Sigmoid colon (tissue), 7 donors: ENCODE results near the gene CCR7. TPM values are rescaled to one million over a fixed set of nuclear protein-coding genes. Genes with fewer than 3 reads are reported as not detected.

ENCODE experiments used
- DNase-seq: peaks from one replicate; pipeline ENCODE4 v3.0.0-alpha.2; 2019
- H3K27ac ChIP-seq, 4 donors: fragments of 200-600 bp; sonication (generic); one replicate each; pipeline ENCODE4 v1.5.1; 2016 to 2019; ENCODE audit warnings: mild to moderate bottlenecking in 1 of 4
- H3K27me3 ChIP-seq, 3 donors: fragments of 200-600 bp; sonication (generic); one replicate each; pipeline ENCODE4 v1.5.1; 2019; ENCODE audit warnings: mild to moderate bottlenecking in 1 of 3
- H3K36me3 ChIP-seq, 4 donors: fragments of 200-600 bp; sonication (generic); one replicate each; pipeline ENCODE4 v1.5.1; 2016 to 2019
- H3K4me1 ChIP-seq, 4 donors: fragments of 200-600 bp; sonication (generic); one replicate each; pipeline ENCODE4 v1.5.1; 2017 to 2019
- H3K4me3 ChIP-seq, 4 donors: fragments of 200-600 bp; sonication (generic); one replicate each; pipeline ENCODE4 v1.5.1; 2017 to 2019; ENCODE audit warnings: mild to moderate bottlenecking in 2 of 4, moderate library complexity in 1 of 4
- H3K9me3 ChIP-seq, 4 donors: fragments of 200-600 bp in 3 of 4; sonication (generic) in 3 of 4; one replicate each; pipeline versions ENCODE4 v1.5.1 to v1.6.1; 2013 to 2019
- EP300 ChIP-seq, 4 donors: sonication (generic); formaldehyde crosslinking; IDR thresholded peaks; one replicate each; pipeline ENCODE4 v1.6.1; 2017; ENCODE audit warnings: antibody characterized with exemption in 4 of 4
- POLR2A ChIP-seq, 2 donors: fragments of 450-650 bp; IDR thresholded peaks; one replicate each; pipeline ENCODE4 v1.6.1; 2016; ENCODE audit warnings: antibody characterized with exemption in 2 of 2, mild to moderate bottlenecking in 2 of 2, moderate library complexity in 2 of 2
- POLR2AphosphoS5 ChIP-seq, 4 donors: sonication (generic); formaldehyde crosslinking; IDR thresholded peaks; one replicate each; pipeline ENCODE4 v1.6.1; 2017; ENCODE audit warnings: antibody characterized with exemption in 4 of 4
- WGBS, 2 donors: extraction: QIAGEN DNeasy Blood & Tissue Kit; methylation state at CpG; one replicate each; pipeline ENCODE4 v1.1.7; 2013; 5-methylcytosine and 5-hydroxymethylcytosine counted together
- intact Hi-C: fragments of 100-400 bp; cut with DNase I; formaldehyde crosslinking; loops from one replicate; pipeline ENCODE4 v1.15.1; 2023
- polyA plus RNA-seq, 3 donors: library from polyadenylated mRNA; stranded (reverse); fragments of 200-250 nt; gene quantifications; one replicate each; pipeline ENCODE4 v1.2.3, GENCODE V29; 2013
- total RNA-seq, 4 donors: library from RNA; depleted of rRNA; stranded (reverse); fragments of >200 nt; gene quantifications; one replicate each; pipeline ENCODE4 v1.1.0, GENCODE V29; 2016
- TF ChIP-seq, protein P1 (sequence below), 4 experiments: fragments of 450-650 bp in 3 of 4; fragments of 200-600 bp in 1 of 4; IDR thresholded peaks; one replicate each; pipeline ENCODE4 v1.5.1; 2016 to 2019; ENCODE audit warnings: antibody characterized with exemption in 4 of 4, mild to moderate bottlenecking in 3 of 4, moderate library complexity in 2 of 4
- donor health status: healthy with polysubstance abuse.
- donor health status: Bipolar disorder and iron deficiency.
- donor health status: healthy.

Gene CCR7
- total and polyA plus RNA-seq, 7 donors = 73.5 TPM; not detected in 6

DNA sequence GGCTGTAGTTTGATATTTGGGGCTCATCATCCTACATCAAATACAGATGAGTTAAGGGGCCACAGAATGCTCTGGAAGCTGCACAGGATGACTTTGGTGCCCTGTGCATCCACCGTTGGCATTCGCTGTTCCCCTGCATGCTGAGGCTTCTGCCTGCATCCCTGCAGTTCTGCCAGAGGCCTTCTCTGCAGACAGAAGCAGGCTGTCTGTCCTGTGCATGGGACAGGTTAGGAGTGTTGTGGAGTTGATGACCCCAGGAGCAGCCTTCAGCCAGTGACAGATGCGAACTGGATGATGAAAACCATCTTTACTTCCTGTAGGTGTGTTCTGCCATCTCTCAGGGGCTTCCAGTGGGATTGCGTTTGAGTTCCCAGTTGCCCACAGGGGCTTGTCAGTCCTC, 50.3 kb downstream of the CCR7 start:
- no peaks in the 10 kb centered on the region for H3K27me3 ChIP-seq
- H3K9me3 ChIP-seq = no peaks in the 10 kb centered on the region
- no peak overlapping the region for H3K27ac ChIP-seq
- TF ChIP-seq, protein P1, sequence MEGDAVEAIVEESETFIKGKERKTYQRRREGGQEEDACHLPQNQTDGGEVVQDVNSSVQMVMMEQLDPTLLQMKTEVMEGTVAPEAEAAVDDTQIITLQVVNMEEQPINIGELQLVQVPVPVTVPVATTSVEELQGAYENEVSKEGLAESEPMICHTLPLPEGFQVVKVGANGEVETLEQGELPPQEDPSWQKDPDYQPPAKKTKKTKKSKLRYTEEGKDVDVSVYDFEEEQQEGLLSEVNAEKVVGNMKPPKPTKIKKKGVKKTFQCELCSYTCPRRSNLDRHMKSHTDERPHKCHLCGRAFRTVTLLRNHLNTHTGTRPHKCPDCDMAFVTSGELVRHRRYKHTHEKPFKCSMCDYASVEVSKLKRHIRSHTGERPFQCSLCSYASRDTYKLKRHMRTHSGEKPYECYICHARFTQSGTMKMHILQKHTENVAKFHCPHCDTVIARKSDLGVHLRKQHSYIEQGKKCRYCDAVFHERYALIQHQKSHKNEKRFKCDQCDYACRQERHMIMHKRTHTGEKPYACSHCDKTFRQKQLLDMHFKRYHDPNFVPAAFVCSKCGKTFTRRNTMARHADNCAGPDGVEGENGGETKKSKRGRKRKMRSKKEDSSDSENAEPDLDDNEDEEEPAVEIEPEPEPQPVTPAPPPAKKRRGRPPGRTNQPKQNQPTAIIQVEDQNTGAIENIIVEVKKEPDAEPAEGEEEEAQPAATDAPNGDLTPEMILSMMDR (IDR thresholded peaks at IDR 0.05) = no peak
- TF ChIP-seq POLR2A (IDR thresholded peaks at IDR 0.05) (no peak), EP300 (IDR thresholded peaks at IDR 0.05) (no peak), POLR2AphosphoS5 (IDR thresholded peaks at IDR 0.05) (no peak)
- peaks cover 0 to 25% (median 21%) of the 10 kb centered on the region in 4 donors for H3K4me1 ChIP-seq
- H3K36me3 ChIP-seq = no peaks in the 10 kb centered on the region
- WGBS, 2 donors = 86 to 92% methylated on average over 4 of the region's 4 CpGs
- intact Hi-C loops = no loop called here
- no peak overlapping the region for H3K4me3 ChIP-seq
- DNase-seq = peak; percentile 35

DNA sequence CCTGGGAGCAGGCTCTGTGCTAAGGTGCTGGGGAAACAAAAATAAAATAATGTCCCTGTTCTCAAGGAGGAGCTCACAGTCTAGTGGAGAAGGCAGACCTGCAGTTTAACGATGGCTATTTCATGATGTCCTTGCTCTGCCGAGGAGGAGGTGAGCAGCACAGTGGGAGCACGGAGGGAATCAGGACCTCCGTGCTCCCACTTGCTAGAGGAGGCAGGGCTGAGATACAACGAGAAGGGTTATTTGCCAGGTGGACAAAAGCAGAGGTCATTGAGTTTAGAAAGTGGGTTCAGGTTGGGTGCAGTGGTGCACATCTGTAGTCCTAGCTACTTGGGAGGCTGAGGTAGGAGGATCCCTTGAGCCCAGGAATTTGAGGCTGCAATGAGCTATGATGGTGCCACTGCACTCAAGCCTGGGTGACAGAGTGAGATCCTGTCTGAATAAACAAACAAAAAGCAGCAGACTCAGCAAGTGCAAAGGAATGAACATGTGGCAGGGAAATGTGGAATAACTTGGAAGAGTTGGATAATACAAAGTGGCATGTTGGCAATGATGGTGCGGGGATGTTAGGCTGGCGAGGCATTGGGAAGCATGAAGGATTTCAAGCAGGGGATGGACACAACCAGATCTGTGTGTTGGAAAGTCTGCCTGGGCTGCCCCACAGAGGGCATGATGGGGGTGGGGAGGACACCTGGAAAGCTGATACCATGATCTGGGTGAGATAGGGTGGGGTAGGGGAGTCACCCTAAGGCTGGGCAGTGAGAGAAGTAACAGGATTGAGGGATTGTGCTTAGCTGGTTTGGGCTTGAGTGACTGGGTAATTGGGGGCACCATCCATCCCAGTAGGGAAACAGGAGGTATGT, 51.0 kb downstream of the CCR7 start:
- TF ChIP-seq POLR2A (IDR thresholded peaks at IDR 0.05) = no peak
- TF ChIP-seq, protein P1 (IDR thresholded peaks at IDR 0.05) = no peak
- no peak for TF ChIP-seq EP300 (IDR thresholded peaks at IDR 0.05)
- TF ChIP-seq POLR2AphosphoS5 (IDR thresholded peaks at IDR 0.05) = no peak
- H3K27ac ChIP-seq = no peak overlapping the region
- H3K27me3 ChIP-seq = no peaks in the 10 kb centered on the region
- no peaks in the 10 kb centered on the region for H3K36me3 ChIP-seq
- no peaks in the 10 kb centered on the region for H3K9me3 ChIP-seq
- intact Hi-C loops = no loop called here
- peak; percentile 33 for DNase-seq
- no peak overlapping the region for H3K4me3 ChIP-seq
- 93 to 94% methylated on average over 7 of the region's 7 CpGs for WGBS, 2 donors
- H3K4me1 ChIP-seq = peaks cover 0 to 29% (median 21%) of the 10 kb centered on the region in 4 donors

DNA sequence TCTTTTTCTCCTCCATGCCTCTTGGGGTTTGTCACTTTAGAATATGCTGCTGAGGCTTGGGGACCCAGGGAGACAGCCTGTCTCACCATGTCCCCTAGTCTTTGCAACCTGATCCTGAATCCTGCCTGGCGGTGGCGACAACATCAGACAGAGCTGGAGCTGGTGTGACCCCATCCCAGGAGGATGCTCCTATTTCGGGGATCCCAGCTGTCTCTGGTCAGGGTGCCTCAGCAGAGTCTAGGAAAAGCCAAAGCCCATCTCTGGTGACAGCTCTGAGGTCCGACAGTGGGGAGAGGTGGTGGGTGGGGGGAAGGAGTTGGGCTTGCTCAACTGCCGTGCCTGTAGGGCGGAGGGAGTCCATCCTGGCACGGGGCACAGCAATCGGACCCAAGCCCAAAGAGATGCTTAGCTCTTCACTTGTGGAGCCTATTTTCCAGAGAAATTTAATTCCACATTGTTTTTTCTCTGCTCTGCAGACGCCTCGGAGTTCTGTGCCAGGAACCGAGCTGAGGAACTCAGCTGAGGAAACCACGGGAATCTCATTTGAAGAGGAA, 53.5 kb downstream of the CCR7 start:
- Histone ChIP-seq H3K27me3 (no peaks in the 10 kb centered on the region), H3K4me3 (no peak overlapping the region), H3K27ac (peak overlapping the region in 3 of 4 donors; percentile 12 to 70 (median 27)), H3K4me1 (peaks cover 0 to 29% (median 21%) of the 10 kb centered on the region in 4 donors), H3K9me3 (no peaks in the 10 kb centered on the region), H3K36me3 (no peaks in the 10 kb centered on the region)
- peak; percentile 42 for DNase-seq
- TF ChIP-seq POLR2AphosphoS5 (IDR thresholded peaks at IDR 0.05) (no peak), POLR2A (IDR thresholded peaks at IDR 0.05) (no peak), EP300 (IDR thresholded peaks at IDR 0.05) (no peak)
- TF ChIP-seq, protein P1 (IDR thresholded peaks at IDR 0.05) = no peak
- 82 to 89% methylated on average over 12 of the region's 12 CpGs for WGBS, 2 donors
- intact Hi-C loops = no loop called here

DNA sequence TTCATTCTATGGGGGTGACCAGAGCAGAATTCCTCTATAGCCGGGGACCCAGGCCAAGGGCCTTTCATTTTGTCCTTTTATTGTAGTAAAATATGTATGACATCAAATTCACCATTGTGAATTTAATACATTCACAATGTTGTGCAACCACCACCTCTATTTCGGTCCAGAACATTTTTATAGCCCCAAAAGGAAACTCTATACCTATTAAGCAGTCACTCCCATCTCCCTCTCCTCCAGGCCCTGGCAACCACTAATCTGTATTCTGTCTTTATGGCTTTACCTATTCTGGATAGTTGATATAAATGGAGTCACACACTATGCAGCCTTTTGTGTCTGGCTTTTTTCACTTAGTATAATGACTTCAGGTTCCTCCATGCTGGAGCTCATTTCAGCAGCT, 54.1 kb downstream of the CCR7 start:
- WGBS, 2 donors = 60 to 78% methylated on average over 2 of the region's 2 CpGs
- Histone ChIP-seq H3K36me3 (no peaks in the 10 kb centered on the region), H3K9me3 (no peaks in the 10 kb centered on the region), H3K27ac (peak overlapping the region in 3 of 4 donors; percentile 12 to 70 (median 27)), H3K4me3 (no peak overlapping the region), H3K4me1 (peaks cover 0 to 29% (median 21%) of the 10 kb centered on the region in 4 donors), H3K27me3 (no peaks in the 10 kb centered on the region)
- intact Hi-C loops = no loop called here
- TF ChIP-seq EP300 (IDR thresholded peaks at IDR 0.05) (no peak), POLR2A (IDR thresholded peaks at IDR 0.05) (no peak), POLR2AphosphoS5 (IDR thresholded peaks at IDR 0.05) (peak in 3 of 4 donors; percentile 23 to 49 (median 47))
- TF ChIP-seq, protein P1 (IDR thresholded peaks at IDR 0.05) = no peak
- peak; percentile 18 for DNase-seq
